Activated CD8-positive, alpha-beta memory T cell treated with anti-CD3 and anti-CD28 coated beads, Interleukin-2, amount 50 U/mL, for 1 hour (primary cell): Measurements from ENCODE around the gene GATAD2A.

Source experiments
- DNase-seq: peaks from one replicate; pipeline ENCODE4 v3.0.0-alpha.2; 2020; ENCODE audit errors: extremely low read depth

GATAD2A gene

GRCh38 chr19:19422156-19422555 is 16.7 kb downstream of the GATAD2A start:
- no peak for DNase-seq

GRCh38 chr19:19423322-19423721 is 17.8 kb downstream of the GATAD2A start:
- DNase-seq, result no peak

GRCh38 chr19:19425170-19425875 is 19.8 kb downstream of the GATAD2A start:
- no peak for DNase-seq

GRCh38 chr19:19426216-19426615 is 20.7 kb downstream of the GATAD2A start:
- DNase-seq, result no peak

GRCh38 chr19:19426799-19427198 is 21.3 kb downstream of the GATAD2A start:
- no peak for DNase-seq

- no peak for DNase-seq
Measured at GRCh38 chr19:19427302-19427701, 21.8 kb downstream of the GATAD2A start.

- no peak for DNase-seq
Measured at GRCh38 chr19:19427944-19428343, 22.5 kb downstream of the GATAD2A start.

GRCh38 chr19:19428746-19429145 is 23.3 kb downstream of the GATAD2A start:
- DNase-seq, result no peak

GRCh38 chr19:19429361-19429760 is 23.9 kb downstream of the GATAD2A start:
- DNase-seq, result no peak

GRCh38 chr19:19432732-19433131 is 27.3 kb downstream of the GATAD2A start:
- DNase-seq, result no peak

- no peak for DNase-seq
Measured at GRCh38 chr19:19433666-19434213, 28.3 kb downstream of the GATAD2A start.

- DNase-seq, result no peak
Measured at GRCh38 chr19:19434483-19435045, 29.1 kb downstream of the GATAD2A start.

GRCh38 chr19:19436137-19436691 is 30.7 kb downstream of the GATAD2A start:
- DNase-seq, result no peak

GRCh38 chr19:19438366-19439175 is 33.1 kb downstream of the GATAD2A start:
- DNase-seq, result no peak

- no peak for DNase-seq
Measured at GRCh38 chr19:19439176-19439482, 33.7 kb downstream of the GATAD2A start.

- DNase-seq, result no peak
Measured at GRCh38 chr19:19443283-19443682, 37.8 kb downstream of the GATAD2A start.

GRCh38 chr19:19443902-19444680 is 38.6 kb downstream of the GATAD2A start:
- no peak for DNase-seq

- DNase-seq, result no peak
Measured at GRCh38 chr19:19444681-19445155, 39.2 kb downstream of the GATAD2A start.

GRCh38 chr19:19445288-19445687 is 39.8 kb downstream of the GATAD2A start:
- no peak for DNase-seq

- no peak for DNase-seq
Measured at GRCh38 chr19:19445911-19446361, 40.5 kb downstream of the GATAD2A start.

GRCh38 chr19:19446655-19447437 is 41.4 kb downstream of the GATAD2A start:
- no peak for DNase-seq
